SH-SY5Y (cell line): ENCODE data around the gene ANKMY2.

ENCODE experiments used
- GATA2 ChIP-seq: IDR thresholded peaks from 2 replicates; pipeline ENCODE4 v1.6.1; 2011; ENCODE audit warnings: mild to moderate bottlenecking, low read depth, low read length
- GATA3 ChIP-seq: IDR thresholded peaks from 2 replicates; pipeline ENCODE4 v1.6.1; 2011; ENCODE audit warnings: low read depth, mild to moderate bottlenecking, low read length, moderate library complexity

- TF ChIP-seq GATA2 = no peak
- TF ChIP-seq GATA3 = no peak
Observed at GRCh38 chr7:16587790-16588189, 57.8 kb downstream of the ANKMY2 start.
